SH-SY5Y (cell line): ENCODE data around the gene PPP2R2B.

ENCODE experiments used
- GATA2 ChIP-seq: IDR thresholded peaks from 2 replicates; pipeline ENCODE4 v1.6.1; 2011; ENCODE audit warnings: mild to moderate bottlenecking, low read depth, low read length
- GATA3 ChIP-seq: IDR thresholded peaks from 2 replicates; pipeline ENCODE4 v1.6.1; 2011; ENCODE audit warnings: low read depth, mild to moderate bottlenecking, low read length, moderate library complexity

DNA sequence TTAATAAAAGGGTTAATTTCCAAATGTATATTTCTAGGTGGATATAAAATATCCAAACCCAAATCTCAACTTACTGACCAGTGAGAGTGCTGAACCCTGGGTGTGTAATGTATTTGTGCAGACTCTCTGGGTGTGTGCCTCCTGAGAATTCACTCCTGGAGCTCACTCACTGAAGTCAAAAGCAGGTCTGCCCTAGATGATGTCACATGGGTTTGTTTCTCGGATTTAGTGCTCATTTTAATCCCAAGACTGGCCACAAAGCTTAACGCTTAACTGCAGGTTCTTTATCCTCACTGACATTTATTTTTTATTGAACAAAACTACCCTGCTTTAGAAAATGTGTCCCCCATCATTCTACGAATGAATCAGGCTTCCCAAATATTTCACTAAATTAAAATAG, 179.4 kb downstream of the PPP2R2B start:
- TF ChIP-seq GATA2 (no peak), GATA3 (no peak)
